GM23338 (cell line): ENCODE results near the gene DMD.

ENCODE experiments used
- EZH2 ChIP-seq: fragments of 200-600 bp; sonication (generic); IDR thresholded peaks from one replicate; pipeline ENCODE4 v1.8.0; 2017; ENCODE audit warnings: antibody characterized with exemption, mild to moderate bottlenecking, low read depth; ENCODE audit not compliant: unreplicated experiment
- EZH2phosphoT487 ChIP-seq: fragments of 200-600 bp; sonication (generic); IDR thresholded peaks from one replicate; pipeline ENCODE4 v1.8.1; 2018; ENCODE audit warnings: antibody characterized with exemption; ENCODE audit not compliant: unreplicated experiment
- POLR2AphosphoS5 ChIP-seq: IDR thresholded peaks from 2 replicates; pipeline ENCODE4 v1.6.1; 2016; ENCODE audit warnings: antibody characterized with exemption, low read depth
- TF ChIP-seq, protein P1 (sequence below), 2 experiments: fragments of 200-600 bp in 1 of 2; sonication (generic) in 1 of 2; conservative IDR thresholded peaks; 2 replicates each; pipeline versions ENCODE4 v1.5.1 to v1.6.1; 2016 to 2017; ENCODE audit warnings: antibody characterized with exemption in 2 of 2, low read depth in 2 of 2, mild to moderate bottlenecking in 2 of 2, moderate library complexity in 1 of 2

DNA sequence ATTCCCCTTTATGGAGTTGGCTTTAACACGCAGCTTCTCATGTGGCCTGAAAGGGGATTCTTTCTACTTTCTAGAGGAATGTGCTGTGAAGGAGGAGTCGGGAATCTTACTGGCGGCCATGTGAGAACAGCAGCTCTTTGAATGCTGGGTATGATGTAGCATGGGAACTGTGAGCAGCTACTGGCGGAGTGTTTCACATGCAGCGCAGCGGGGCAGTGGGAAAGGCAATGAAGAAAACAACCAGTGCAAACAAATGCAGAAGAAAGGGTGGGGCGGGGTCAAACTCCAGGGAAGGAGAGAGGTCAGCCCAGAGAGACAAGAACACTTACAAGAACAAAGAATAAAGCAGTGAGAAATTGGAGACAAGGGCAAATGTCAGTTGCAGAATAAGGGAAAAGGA is 1775.8 kb downstream of the DMD start:
- TF ChIP-seq, protein P1, sequence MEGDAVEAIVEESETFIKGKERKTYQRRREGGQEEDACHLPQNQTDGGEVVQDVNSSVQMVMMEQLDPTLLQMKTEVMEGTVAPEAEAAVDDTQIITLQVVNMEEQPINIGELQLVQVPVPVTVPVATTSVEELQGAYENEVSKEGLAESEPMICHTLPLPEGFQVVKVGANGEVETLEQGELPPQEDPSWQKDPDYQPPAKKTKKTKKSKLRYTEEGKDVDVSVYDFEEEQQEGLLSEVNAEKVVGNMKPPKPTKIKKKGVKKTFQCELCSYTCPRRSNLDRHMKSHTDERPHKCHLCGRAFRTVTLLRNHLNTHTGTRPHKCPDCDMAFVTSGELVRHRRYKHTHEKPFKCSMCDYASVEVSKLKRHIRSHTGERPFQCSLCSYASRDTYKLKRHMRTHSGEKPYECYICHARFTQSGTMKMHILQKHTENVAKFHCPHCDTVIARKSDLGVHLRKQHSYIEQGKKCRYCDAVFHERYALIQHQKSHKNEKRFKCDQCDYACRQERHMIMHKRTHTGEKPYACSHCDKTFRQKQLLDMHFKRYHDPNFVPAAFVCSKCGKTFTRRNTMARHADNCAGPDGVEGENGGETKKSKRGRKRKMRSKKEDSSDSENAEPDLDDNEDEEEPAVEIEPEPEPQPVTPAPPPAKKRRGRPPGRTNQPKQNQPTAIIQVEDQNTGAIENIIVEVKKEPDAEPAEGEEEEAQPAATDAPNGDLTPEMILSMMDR (conservative IDR thresholded peaks at IDR 0.05; ENCODE audit: low read depth in 2 of 2), result no peak
- TF ChIP-seq EZH2 (no peak), EZH2phosphoT487 (no peak), POLR2AphosphoS5 (no peak)
